ENCODE results near the gene ATXN1. TPM values are rescaled to one million over a fixed set of nuclear protein-coding genes. Genes with fewer than 3 reads are reported as not detected.
"Not testable (repeated sequence)": the region's sequence is repeated elsewhere in the genome, so short reads cannot be mapped to it uniquely, and the experiment has no call there.

ATXN1 gene
- polyA plus RNA-seq, 1 donor: 14.7 TPM

DNA sequence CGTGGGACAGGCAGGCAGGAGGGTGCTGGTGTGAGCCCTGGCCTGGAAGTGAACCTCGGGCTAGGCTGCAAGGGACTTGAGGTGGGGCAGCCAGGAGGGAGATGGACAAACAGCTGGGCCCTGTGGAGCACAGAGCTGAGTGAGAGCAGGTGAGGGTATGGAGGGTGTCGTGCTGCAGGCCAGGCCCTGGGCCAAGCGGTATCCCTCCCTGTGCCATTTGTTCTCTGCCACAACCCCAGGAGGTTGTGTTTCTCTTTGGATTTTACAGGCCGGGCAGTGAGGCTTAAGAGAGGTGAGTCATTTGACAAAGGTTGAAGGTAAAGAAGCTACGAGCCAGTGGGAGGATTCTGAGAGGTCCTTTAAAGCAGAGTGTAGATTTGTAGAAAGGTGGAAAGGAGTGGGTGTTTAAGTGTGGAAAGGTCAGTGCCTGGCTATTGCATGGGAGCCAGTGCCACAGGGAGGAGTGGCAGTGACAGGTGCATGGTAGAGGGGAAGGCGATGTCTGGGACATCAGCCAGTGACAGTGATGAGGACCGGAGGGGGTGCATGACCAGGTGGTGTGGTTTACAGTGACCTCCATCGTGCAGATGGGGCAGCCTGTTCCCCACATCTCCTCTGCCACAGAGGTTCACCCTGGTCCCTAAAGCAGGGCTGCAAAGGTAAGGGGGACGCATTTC, 483.1 kb downstream of the ATXN1 start:
- DNase-seq (ENCODE audit: low read depth): no peak

DNA sequence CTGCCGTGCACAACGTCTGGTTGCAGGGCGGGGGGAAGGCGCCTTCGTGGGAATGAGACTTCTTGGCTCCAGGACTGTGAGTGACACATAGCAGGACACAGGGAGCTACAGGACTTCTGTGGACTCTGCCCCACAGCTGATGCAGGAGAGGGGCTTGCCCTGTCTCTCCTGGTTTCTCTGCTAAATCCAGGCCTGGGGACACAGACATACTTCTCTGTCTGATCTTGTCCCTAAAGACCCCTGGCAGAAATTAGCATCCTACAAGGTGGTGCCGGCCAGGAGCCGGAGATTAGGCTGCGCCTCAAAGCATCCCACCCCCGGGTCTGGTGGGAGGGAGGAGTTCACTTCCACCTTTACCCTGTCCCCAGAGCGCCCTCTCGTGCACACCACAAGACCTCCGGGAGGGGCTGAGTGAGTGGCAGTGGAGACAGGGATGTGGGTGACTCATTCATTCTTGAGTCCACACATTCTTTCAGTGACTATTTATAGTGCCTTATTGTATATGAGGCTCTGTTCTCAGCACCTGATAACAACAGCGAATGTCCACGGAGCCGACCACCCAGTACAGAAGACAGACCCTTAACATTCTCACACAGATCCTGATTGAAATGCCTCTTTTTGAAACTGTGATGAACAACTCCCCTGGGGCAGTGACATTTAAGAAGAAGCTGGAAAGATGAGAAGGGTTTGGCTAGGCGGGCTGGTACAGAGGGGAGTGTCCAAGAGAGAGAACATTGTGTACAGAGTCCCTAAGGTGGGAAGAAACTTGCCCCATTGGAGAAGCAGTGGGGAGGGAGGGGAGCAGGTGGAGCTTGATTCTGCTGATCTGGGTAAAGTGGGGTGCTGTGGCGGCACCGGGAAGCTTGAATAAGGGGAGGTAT, 483.9 kb downstream of the ATXN1 start:
- DNase-seq (ENCODE audit: low read depth): no peak

DNA sequence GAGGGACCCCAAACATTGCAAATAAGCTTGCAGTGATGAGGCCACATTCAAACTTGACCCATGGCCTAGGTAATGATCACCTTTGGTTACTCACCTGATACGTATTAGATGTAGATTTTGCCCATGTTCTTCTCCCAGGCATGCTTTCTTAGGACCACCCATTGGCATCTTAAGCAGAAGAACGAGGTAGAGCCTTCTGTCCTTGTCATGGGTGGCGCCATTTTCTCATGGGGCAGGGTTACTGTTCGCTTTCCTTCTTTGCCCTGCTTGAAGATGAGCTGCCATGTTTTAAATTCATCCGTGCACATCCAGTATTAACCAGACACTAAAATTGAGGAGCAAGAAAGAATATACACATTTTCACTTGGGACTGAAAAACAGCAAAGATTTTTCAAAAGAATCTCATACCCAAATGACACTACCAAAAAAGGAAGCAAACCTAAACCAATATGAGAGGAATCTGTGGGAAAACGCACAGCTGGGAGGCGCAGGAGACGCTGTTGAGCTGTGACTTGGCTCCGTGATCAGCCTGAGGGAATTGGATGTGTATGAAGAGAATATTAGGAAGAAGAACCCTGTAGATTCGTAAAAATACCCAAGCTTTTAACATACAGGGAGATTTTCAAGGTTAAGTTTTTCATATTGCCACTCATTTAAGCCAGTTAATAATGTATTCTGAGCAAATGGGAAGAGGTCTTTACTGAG, 486.2 kb downstream of the ATXN1 start:
- DNase-seq (ENCODE audit: low read depth): peak; percentile 44

DNA sequence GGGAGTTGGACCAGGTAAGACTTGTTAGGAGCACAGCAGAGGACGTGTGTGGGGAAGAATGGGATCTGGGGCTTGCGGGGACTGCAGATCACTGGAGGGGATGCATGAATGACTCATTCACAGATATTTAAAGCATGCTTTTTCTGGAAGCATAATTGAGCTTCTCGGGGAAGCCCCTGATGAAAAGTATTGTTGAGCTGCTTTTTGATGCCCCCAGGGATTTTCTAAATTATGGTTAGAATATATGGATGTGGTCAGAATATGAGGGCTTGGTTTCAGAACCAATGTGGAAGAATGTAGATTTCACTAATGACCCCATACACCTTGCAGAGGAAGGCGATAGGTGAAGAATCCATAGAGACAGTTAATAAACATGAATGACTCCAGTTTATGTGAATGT, 486.8 kb downstream of the ATXN1 start:
- no peak for DNase-seq (ENCODE audit: low read depth)

DNA sequence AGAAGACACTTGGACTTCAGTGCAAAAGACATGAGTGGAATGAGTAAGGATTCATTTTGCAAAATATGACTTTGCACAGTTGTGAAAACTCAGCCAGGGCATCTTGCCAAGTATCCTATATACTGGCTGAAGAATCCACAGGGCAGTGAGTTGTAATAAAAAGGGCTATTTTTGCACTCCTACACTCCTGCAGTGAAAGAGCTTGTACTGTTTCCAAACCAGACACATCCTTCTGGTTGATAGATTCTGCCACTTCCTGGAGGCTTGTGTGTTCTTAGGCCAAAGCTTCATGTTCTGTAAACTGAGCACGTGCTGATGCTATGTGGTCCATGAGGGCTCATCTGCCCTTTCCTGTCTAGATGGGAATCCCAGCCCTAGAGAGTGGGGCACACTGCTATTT, 488.0 kb downstream of the ATXN1 start:
- no peak for DNase-seq (ENCODE audit: low read depth)

DNA sequence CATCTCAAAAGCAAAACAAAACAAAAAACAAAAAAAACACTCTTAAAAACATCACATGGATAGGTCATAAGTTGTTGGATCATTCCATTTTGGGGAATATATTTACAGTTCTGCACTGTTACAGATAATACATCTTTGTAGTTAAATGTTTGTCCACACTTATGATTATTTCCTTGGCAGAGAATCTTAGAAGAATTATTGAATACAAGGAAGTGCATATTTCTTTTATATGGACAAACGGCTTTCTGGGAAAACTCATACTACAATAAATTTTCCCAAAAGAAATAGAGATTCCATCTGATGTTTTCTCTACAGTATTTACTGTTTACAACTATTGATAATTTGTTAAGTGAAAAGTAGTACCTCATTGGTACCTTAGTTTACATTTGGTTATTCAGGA, 489.1 kb downstream of the ATXN1 start:
- no peak for DNase-seq (ENCODE audit: low read depth)

DNA sequence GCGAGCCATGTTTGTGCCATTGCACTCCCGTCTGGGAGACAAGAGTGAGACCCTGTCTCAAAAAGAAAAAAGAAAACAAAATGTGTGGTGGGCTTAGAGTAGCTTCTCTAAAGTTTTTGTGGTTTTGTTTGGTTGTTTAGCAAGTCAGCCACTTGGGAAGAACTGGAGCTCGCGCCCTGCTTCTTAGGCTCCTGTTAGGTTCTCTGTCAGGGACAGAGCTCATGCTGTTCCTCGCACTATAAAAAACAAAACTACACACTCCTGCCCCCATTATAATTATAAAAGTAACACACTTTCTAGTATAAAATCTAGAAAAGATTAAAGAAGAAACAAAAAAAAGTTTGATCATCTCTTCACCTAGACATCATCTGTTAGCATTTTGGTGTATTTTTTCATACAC, 489.8 kb downstream of the ATXN1 start:
- DNase-seq (ENCODE audit: low read depth): no peak

DNA sequence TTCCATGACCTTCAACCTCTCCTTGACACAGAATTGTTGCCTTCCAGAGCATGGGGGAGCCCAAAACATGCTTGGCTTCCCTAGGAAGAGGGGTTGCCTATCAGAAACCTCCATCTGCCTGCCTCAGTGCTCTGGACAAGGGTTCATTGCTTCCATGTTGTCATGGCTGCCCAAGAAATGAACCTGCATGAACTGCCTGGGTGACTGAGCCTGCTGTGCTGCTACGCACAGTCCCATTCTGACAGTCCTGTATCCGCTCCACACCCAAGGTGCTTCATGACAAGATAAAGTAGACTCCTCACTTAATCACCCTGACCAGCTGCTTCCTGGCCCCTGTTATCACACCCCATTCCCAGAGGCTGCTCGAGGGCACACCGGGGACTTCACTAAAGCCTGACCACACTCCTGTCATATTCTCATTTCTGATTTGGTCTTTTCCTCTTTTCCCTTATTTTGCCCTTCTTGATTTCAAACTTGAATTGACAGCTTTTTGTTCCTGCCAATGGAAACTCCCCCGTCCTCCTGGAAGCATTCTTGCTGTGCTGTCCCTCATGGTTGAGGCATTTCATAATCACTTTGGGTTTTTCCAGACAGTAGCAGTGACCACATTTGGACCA, 491.0 kb downstream of the ATXN1 start:
- no peak for DNase-seq (ENCODE audit: low read depth)

DNA sequence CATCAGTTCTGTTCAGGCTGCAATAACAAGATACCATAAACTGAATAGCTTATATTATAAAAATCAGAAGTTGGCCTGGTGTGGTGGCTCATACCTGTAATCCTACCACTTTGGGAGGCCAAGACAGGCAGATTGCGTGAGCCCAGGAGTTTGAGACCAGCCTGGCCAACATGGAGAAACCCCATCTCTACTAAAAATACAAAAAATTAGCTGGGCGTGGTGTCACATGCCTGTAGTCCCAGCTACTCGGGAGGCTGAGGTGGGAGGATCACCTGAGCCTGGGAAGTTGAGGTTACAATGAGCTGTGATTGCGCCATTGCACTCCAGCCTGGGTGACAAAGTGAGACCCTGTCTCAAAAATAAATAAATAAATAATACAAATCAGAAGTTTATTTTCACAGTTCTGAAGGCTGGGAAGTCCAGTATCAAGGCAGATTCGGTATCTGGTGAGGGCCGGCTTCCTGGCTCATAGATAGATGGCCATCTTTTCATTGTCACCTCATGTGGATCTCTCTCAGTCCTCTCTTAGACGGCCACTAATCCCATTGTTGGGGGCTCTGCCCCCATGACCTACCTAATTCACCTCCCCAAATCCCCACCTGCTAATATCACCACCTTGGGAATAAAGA, 491.7 kb downstream of the ATXN1 start:
- DNase-seq (ENCODE audit: low read depth): not testable (repeated sequence)

DNA sequence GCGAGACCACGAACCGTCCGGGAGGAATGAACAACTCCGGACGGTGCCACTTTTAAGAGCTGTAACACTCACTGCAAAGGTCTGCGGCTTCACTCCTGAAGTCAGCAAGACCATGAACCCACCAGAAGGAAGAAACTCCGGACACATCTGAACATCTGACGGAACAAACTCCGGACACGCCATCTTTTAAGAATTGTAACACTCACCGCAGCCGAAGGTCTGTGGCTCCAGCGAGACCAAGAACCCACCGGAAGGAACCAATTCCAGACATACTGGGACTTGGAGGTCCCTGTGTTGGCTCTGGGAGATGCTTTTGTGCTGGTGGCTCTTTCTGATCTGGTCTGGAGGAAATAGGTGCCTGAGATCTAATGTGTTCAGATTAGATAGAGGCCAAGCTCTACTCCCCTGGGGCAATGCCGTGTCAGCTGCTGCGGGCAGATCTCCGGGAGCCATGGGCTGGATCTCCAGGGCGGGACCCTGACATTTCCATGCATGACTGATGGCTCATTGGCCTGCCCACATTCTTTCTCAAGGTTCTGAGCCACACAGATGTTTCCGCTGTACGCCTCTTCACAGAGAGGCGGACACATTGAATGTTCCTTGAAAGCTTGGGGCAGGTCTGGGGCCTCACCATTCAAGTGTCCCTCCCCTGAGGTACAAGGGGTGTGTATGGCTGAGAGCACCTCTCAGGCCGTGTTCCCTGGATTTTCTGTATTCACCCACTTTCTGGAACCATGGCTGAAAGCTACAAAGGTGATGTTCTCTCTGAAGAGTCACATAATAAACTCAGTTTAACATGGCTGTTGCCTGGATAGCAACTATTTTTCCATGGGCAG, 493.6 kb downstream of the ATXN1 start:
- DNase-seq (ENCODE audit: low read depth): no peak

DNA sequence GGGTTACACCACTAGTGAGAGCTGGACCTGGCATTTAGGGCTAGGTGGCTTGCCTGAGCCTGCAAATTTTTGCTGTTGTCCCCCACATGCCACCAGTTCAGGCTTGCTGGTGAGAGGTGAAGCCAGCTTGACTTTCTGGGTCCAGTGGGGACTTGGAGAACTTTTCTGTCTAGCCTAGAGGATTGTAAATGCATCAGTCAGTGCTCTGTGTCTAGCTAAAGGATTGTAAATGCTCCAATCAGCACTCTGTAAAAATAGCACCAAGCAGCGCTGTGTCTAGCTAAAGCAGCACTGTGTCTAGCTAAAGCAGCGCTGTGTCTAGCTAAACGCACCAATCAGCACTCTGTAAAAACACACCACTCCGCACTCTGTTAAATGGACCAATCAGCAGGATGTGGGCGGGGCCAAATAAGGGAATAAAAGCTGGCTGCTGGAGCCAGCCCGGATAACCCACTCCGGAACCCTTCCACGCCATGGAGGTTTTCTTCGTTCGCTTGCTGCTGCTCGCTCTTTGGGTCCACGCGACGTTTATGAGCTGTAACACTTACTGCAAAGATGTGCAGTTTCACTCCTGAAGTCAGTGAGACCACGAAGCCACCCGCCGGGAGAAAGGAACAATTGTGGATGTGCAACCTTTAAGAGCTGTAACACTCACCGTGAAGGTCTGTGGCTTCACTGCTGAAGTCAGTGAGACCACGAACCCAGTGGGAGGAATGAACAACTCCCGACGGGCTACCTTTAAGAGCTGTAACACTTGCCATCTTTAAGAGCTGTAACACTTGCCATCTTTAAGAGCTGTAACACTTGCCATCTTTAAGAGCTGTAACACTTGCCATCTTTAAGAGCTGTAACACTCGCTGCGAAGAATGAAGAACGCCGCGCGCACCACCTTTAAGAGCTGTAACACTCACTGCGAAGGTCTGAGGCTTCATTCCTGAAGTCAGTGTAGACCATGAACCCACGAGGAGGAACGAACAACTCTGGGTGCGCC, 495.6 kb downstream of the ATXN1 start:
- DNase-seq (ENCODE audit: low read depth): no peak

DNA sequence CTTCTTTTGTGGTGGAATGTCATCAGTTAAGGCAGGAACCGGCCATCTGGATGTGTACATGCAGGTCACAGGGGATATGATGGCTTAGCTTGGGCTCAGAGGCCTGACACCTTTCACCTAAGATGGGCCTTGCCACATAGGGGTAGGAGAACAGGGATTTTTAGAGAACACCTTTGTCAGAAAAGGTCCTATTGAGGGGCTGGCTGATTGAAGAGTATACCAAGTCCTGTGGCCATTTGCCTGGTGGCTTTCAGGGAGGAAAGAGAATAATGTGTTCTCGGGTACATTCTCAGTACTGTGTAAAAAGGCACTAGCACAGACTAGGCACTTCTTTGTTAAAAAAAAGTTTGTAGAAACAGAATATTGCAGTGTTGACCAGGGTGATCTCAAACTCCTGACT, 496.5 kb downstream of the ATXN1 start:
- DNase-seq (ENCODE audit: low read depth): no peak

DNA sequence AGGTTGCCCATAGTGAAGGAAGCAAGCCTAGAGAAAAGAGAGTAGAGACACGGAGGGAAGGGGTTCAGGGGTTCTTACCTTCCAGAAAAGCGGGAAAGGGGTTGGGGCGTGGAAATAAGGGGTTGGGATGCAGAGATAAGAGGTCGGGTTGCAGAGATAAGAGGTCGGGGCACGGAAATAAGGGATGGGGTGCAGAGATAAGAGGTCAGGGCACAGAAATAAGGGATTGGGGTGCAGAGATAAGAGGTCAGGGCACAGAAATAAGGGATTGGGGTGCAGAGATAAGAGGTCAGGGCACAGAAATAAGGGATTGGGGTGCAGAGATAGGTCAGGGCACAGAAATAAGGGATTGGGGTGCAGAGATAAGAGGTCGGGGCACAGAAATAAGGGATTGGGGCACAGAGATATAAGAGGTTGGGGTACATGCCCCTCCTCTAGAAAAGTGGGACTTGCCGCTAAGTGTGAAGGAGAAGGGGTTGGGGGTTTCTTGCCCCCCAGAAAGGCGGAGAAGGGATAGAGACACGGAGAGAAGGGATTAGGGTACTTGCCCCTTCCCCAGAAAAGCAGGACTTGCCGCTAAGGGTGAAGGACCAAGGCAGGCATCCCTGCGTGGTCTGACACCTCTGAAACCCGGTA, 497.7 kb downstream of the ATXN1 start:
- DNase-seq (ENCODE audit: low read depth): not testable (repeated sequence)

DNA sequence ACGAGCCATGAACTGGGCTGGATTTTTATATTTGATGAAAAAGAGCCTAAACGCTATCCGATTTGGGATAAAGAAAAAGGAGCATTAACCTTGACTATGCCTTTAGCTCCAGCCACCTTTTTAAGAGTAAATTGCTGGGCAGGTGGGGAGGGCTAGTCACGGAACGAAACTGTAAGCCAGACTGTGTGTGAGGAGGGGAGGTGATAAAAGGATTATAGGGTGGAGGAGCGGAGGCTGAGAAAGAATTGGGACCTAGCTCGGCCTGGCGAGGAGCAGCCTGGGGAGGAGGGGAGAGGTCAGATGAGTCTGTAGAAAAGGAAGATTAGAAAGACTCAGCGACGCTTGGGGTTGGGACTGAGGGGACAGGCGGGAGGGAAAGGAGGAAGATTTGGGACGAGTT, 498.5 kb downstream of the ATXN1 start:
- DNase-seq (ENCODE audit: low read depth): not testable (repeated sequence)

DNA sequence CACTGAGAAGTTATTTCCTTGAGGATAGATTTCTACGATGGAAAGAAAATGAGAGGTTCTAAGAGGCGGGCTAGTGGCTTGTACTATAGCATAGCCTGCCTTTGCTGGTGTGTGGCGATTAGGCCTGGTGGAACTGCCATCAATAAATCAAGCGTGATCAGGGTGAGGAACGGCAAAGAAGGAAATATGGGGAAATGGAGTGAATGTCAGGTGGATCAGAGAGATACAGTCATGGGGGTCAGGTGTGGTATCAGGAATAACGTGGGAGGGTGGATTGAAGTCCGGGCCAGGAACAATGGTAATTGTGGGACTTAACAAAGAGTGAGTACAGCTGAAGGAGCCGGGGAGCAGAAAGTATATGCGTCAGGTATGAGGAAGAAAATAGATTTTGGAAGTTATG, 500.7 kb downstream of the ATXN1 start:
- not testable (repeated sequence) for DNase-seq (ENCODE audit: low read depth)

DNA sequence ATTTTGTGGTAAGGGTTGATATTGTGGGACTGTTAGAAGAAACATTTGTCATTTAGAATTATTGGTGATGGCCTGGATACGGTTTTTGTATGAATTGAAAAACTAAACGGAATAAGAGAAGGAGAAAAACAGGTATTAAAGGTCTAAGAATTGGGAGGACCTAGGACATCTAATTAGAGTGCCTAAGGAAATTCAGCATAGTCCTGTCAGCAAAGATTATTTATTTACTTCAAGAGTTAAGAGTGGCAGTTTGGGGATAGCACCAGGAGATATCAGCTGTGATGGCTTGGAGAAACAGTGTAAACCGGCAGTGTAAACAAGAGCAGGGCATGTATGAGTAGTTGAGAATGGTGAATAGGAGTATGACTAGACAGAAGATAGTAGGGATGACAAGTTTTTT, 501.7 kb downstream of the ATXN1 start:
- DNase-seq (ENCODE audit: low read depth): not testable (repeated sequence)

DNA sequence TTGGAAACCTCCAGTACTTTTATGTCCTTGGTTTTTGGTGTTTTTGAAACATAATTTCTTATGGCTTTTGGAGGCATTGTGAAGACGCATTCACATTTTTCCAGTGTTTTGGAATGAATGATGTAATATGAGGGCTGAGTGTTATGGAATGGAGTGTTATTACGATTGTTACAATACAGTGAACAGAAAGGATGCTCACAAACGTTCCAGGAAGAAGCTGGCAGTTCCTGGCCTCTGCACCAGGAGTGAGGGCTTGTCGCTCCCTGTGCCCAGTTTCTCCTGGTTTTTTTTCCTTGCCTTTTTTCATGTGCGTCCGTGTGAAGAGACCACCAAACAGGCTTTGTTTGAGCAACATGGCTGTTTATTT, 502.6 kb downstream of the ATXN1 start:
- no peak for DNase-seq (ENCODE audit: low read depth)

DNA sequence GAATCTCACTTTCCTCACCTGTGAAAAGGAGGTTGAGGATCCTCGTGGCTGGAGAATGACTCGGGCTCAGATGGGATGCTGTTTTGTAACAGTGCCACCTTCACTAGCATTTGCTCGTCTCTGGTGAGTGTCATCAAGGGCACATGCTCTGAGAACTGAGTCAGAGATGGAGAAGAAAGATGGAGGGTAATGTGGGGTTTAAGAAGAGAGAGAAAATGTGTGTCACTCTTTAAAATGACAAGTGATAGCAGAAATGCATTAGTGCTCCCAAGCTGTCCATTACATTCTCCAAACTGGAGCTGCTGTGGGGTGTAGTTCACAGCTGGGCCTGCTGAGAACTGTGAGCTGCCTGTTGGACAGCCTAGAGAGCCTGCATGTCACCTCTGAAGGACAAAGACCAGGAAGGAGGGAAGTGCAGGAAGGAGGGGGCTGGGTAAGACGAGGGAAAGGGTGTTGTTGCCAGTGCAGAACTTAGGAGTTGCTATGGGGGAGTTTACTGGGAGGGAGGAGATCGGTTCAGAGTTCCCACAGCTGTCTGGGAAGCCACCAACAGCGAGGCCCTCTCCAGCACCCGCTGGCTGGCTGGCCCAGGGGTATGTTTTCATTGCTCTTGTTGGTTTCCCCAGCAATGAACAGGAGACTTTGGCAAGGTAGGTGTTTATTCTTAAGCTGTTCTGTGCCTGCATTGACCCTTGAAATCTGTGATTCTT, 503.1 kb downstream of the ATXN1 start:
- DNase-seq (ENCODE audit: low read depth): no peak
